Epidermal melanocyte (primary cell): Measurements from ENCODE around the gene CCL27.
A peak's percentile ranks its signal among the peaks of the same experiment; 100 is the strongest.

Experiments
- DNase-seq: peaks from one replicate; pipeline ENCODE4 v3.0.0; 2011; ENCODE audit warnings: low spot score; ENCODE audit not compliant: insufficient read length

Gene CCL27

DNA sequence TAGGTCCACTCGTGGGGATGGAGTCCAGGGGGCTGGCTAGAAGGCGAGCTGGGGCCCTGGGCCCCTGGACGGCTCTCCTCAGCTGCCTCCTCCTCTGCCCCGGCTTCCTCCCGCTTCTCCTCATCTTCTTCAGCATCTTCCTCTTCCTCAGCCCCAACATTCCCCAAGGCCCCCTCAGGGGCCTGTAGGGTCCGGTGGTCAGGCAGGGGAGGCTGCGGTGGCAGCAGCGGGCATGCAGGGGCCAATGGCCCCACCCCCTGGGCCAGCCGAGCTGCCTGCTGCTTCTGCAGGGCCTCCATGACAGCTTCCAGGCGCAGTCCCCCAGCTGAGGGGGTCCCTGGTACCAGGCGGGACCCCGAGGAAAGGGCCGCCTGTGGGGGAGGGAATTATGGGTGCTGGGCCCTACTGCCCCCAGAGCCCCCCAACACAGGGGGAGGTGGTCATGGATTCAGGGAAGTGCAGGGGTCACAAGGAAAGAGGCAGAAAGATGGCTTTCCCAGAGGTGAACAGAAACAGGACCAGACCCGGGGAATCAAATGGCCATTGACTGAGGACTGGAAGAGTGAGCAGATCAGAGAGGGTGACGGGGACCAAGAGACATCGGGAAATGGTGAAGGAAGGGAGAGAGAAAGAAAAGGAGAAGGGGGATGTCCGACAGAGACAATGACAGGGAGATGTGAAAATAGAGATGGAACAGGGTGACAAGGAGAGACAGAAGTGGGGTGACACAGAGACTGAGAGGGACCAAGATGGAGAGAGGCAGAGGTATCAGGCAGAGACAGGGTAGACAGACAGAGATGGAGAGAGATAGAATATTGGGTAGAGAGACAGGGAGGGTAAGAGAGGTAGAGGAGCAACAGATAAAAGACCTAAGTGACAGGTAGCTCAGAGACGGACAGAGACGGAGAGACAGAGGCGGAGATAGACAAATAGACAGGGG is 34.5 kb downstream of the CCL27 start:
- DNase-seq: no peak

DNA sequence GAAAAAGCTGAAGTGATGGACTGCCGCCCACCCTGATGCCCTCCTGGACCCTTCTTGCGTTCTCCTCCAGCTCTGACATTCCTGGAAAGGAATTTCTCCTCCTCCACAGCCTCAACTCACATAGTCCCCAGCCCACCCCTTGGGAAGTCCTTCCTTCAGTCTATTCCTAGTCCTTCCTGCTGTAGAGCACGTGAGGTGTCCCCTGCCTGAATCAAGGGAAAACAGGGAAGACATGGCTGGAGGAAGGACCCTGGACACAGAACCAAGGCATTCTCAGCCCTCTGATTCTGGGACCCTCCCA is 37.3 kb downstream of the CCL27 start:
- DNase-seq: no peak

DNA sequence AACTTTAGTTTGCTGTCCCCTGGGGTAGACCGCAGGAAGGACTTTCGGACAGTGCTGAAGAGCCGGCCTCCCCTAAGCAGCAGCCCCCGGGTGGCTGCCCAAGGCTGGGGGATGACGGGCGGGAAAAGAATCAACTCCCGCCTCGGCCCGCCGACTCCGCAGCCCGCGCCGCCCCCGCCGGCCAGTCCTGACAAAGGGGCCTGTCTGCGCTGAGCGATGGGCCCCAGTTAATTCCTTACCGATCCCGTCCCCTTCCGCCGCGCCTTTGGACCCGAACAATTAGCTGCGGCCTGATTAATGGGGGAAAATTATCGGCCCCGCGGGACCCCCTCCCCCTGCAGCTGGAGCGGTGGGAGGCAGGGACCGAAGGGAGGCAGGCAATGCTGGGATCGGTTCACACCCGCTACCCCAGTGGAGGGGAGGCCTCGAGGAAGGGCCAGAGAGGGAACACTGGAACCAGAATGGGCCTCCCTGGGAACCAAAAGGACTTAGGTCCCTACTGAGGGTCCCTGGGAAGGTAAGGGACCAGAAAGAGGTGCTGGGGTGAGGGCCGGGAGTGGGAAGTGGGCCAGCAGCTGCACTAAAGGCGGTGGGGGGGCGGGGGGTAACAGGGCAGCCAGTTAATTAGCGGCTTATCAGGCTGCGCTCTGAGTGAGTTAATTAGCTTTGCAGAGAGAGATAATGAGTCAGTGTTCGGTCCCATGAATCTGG is 37.8 kb downstream of the CCL27 start:
- DNase-seq: no peak

DNA sequence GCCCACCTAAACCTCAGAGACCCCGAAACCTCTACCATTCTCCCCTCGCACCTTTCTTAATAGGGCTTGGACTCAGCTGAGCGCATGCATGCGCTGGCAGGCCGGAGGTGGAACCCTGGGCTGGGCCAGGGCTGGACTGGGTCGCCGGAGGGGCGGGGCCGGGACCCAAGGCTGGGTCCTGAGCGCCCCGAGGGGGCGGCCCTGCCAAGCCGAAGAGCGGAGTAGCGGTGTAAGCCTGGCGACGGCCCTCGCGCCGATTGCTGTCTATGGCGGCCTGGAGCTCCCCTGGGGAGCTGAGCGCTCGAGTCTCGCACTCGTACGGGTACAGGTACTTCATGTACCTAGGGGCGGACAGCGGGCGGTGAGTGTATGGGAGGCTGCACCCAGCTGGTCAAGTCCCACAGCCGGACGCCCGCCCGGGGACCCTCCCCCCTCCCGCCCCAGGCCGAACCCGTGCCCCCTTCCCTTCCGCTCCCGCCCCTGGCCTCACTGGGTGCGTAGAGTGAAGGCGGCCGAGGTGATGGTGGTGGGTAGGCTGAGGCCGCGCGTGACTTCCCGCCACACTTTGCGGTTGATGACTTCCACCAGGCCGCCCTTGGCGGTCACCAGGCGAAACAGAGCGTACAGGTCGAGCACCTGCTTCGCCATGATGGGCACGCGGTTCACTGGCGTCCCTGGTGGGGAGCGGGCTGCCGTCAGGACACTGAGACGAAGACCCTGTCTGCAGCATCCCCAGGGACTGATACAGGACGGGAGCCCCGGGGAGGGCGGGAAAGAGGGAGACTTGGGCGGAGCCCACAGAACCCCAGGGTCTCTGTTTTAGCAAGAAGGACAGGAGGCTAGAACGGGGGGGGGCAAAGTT is 38.9 kb downstream of the CCL27 start:
- no peak for DNase-seq

DNA sequence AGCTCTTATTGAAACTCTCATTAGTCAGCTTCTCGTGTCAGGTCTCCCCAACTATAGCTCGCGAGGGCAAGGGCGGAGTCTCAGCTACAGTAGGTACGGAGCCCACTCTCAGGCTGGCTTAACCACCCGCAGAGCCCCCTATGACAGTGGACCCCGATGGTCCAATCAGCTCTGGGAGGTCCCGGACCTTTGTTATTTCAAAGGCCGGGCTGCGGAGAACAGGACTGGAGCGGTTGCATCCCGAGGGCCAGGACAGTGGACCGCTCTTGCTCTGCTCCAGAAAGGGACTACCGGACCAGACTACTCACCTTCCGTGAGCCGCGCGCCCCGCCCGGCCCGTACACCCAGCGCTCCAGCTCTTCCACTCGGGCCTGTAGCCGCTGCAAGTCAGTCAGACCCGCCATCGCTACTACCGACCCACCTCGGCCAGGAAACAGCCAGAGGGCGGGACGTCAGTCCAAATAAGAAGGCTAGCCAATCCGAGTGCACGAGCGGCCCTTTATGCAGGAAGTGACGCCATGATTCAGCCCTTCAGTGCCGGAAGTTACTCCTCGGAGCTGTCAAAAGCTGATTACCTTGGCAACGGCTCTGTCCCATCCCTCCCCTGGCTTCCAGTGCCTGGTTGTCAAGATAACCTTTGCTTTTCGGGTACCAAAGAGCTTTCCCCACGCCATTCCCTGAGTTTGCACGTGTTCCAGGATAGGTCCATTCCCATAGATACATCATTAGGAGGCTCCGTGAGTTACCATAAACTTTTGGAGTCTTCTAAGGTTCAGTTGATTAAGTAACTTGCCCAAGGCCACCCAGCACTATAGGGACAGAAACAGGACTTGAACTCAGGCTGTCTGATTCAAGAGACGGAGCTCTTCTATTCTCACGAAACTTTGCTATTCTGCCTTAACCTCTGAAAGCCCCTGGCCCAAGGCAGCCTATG is 42.1 kb downstream of the CCL27 start, which contains the start of gene DCTN3:
Gene DCTN3, minus strand, starts transcription at position 435 of the 934 bp plus-strand sequence. Its CDS starts 31 bp downstream, at position 404.
- peak; percentile 99 for DNase-seq

DNA sequence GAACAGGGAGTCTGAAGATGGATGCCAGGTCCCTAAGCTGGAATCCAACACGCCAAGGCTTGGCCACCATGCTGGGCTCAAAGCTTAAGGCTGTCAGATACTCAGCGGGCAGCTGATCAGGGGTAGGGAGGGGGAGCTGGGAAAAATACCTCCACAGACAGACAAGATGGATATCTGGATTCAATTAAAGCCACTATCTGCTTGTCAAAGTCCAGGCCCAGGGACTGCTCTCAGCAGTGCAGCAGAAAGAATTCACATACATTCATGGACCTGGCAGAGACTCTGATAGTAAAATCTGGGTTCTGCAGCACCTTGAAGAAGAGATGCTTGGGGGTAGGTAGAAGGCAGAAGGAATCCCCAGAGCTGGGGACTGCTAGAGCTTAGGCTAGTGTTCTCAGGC is 47.3 kb downstream of the CCL27 start:
- DNase-seq: no peak

DNA sequence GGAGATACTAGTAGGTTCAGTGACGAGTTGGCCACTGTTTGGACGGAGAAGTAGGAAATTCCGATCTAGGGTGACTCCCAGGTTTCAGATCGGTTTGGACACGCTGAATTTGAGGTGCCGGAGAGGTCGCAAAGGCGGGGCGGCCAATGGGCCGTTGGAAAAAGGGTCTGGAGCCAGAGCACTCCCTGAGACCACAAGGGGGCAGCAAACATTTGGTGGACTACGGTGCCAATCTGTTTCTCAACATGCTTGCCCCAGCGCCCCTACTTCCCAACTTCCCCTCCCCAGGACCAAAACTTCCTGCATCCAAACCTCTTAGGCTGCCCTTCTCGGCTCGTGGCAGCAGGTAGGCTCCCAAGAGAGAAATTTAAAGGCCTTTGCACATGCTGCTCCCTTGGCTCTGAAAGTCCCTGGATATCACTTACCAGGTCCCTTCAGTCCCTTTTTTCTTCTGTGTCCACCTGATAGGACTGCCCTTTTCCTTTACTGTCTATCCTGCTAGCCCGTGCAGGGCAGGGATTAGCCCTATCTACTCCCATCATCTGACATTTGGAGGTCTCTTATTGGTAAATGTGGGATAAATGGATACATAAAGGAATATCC is 49.6 kb downstream of the CCL27 start:
- peak; percentile 76 for DNase-seq
